Activated CD4-positive, alpha-beta memory T cell treated with anti-CD3 and anti-CD28 coated beads for 36 hours (primary cell): ENCODE results near the gene HAO1. TPM values are rescaled to one million over a fixed set of nuclear protein-coding genes. Genes with fewer than 3 reads are reported as not detected.
A peak's percentile ranks its signal among the peaks of the same experiment; 100 is the strongest.

Experiments used
- CTCF ChIA-PET: fragments of 350-600 bp; sonication (Branson Sonifier 250); formaldehyde crosslinking; loops from one replicate; lab custom pipeline; 2021; ENCODE audit warnings: antibody characterized with exemption, inconsistent platforms; lab: Charles Lee
- POLR2A ChIA-PET: fragments of 350-600 bp; sonication (Branson Sonifier 250); formaldehyde crosslinking; loops from one replicate; lab custom pipeline; 2021; ENCODE audit warnings: antibody characterized with exemption; lab: Charles Lee
- DNase-seq: peaks from one replicate; pipeline ENCODE4 v3.0.0-alpha.2; 2020
- H3K27ac Mint-ChIP-seq: one replicate; pipeline ENCODE4 v1.8.0; 2021; ENCODE audit warnings: mixed read lengths
- H3K27me3 Mint-ChIP-seq: one replicate; pipeline ENCODE4 v1.8.0; 2021; ENCODE audit warnings: mixed read lengths
- H3K36me3 Mint-ChIP-seq: one replicate; pipeline ENCODE4 v1.8.0; 2021; ENCODE audit warnings: mixed read lengths
- H3K4me1 Mint-ChIP-seq: one replicate; pipeline ENCODE4 v1.8.0; 2021; ENCODE audit warnings: low read depth, mixed read lengths
- H3K4me3 Mint-ChIP-seq: one replicate; pipeline ENCODE4 v1.8.0; 2021; ENCODE audit warnings: mild to moderate bottlenecking, mixed read lengths
- H3K9me3 Mint-ChIP-seq: one replicate; pipeline ENCODE4 v1.8.0; 2021; ENCODE audit warnings: mixed read lengths
- intact Hi-C: fragments of 100-400 bp; cut with micrococcal nuclease; formaldehyde crosslinking; loops from one replicate; pipeline ENCODE4 v1.15.1; 2023
- total RNA-seq, 2 experiments: library from RNA; stranded (reverse); gene quantifications; one replicate each; pipeline ENCODE4 v1.2.3, GENCODE V29; 2021

Gene HAO1
- not detected for total RNA-seq

DNA sequence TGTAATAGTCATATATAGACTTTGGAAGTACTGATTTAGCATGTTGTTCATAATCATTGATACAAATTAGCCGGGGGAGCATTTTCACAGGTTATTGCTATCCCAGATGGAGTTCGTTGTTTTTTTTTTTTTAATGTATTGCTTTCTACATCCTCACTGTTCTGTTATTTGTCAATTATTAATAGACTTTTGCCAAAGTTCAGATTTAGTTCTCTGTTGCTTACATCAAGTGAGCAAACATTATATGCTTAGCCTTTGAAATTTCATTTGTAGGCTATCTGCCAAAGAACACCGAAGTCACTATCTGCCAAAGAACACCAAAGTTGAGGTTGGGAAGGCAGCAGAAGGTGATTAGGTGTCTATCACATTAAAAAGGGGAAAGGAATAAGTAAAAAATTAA, at the start of gene HAO1:
TSS of gene HAO1 (minus strand) at position 118 of the 400 bp plus-strand sequence. CDS start at position 82, 36 bp downstream.
- Mint-ChIP-seq H3K27me3 (no peaks in the 10 kb centered on the region), H3K9me3 (no peaks in the 10 kb centered on the region), H3K36me3 (no peaks in the 10 kb centered on the region), H3K4me3 (no peak within 1 kb of the TSS), H3K27ac (no peak within 1 kb of the TSS), H3K4me1 (no peaks in the 10 kb centered on the region)
- POLR2A ChIA-PET = no interaction called here
- no peak for DNase-seq
- CTCF ChIA-PET = interaction anchor here (0.8 to 0.9 kb wide), 2 partner anchors 780 to 782 kb away, joined by 3 to 5 read pairs; no protein-coding TSS in a partner anchor
- intact Hi-C loops = no loop called here

- Mint-ChIP-seq H3K36me3 (peaks cover 17% of the 10 kb centered on the region), H3K4me3 (no peak overlapping the region), H3K27ac (no peak overlapping the region), H3K9me3 (peaks cover 5% of the 10 kb centered on the region), H3K4me1 (no peaks in the 10 kb centered on the region), H3K27me3 (no peaks in the 10 kb centered on the region)
- intact Hi-C loops = no loop called here
- CTCF ChIA-PET = interaction anchor here (1.3 kb wide), 1 partner anchor 732 kb away, joined by 6 read pairs; no protein-coding TSS in a partner anchor
- no peak for DNase-seq
- POLR2A ChIA-PET = no interaction called here
Measured at GRCh38 chr20:7989379-7989778, 49.1 kb upstream of the HAO1 start.

DNA sequence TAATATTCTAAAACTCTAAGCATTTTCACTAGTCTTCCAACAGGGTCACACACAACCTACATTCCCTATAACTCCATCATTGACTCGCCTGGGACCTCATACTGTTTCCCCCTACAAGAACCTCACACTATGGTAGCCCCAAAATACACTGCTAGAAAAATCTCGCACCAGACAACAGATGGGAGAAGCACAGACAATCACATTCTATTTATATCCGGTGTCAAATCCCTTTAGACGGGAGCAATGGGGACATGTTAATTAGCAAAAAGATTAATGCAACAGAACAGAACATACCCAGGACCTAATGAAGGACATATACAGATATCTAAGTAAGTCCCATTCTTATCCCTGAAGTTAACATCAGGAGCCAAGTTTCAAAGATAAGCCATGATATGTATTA, 45.7 kb upstream of the HAO1 start:
- H3K27ac Mint-ChIP-seq = no peak overlapping the region
- ChIA-PET POLR2A (no interaction called here), CTCF (no interaction called here)
- H3K27me3 Mint-ChIP-seq = no peaks in the 10 kb centered on the region
- H3K9me3 Mint-ChIP-seq = no peaks in the 10 kb centered on the region
- H3K36me3 Mint-ChIP-seq = peaks cover 18% of the 10 kb centered on the region
- no peak for DNase-seq
- intact Hi-C loops = no loop called here
- H3K4me1 Mint-ChIP-seq = peaks cover 4% of the 10 kb centered on the region
- H3K4me3 Mint-ChIP-seq = no peak overlapping the region

GRCh38 chr20:7984192-7984591, 43.9 kb upstream of the HAO1 start:
- Mint-ChIP-seq H3K27me3 (no peaks in the 10 kb centered on the region), H3K36me3 (peaks cover 20% of the 10 kb centered on the region), H3K4me3 (no peak overlapping the region), H3K9me3 (no peaks in the 10 kb centered on the region), H3K4me1 (peaks cover 12% of the 10 kb centered on the region), H3K27ac (no peak overlapping the region)
- intact Hi-C loops = no loop called here
- CTCF ChIA-PET = no interaction called here
- POLR2A ChIA-PET = no interaction called here
- DNase-seq = no peak

- Mint-ChIP-seq H3K27me3 (no peaks in the 10 kb centered on the region), H3K4me1 (peaks cover 12% of the 10 kb centered on the region), H3K36me3 (peaks cover 20% of the 10 kb centered on the region), H3K27ac (no peak overlapping the region), H3K9me3 (no peaks in the 10 kb centered on the region), H3K4me3 (no peak overlapping the region)
- CTCF ChIA-PET = interaction anchor here (3.7 kb wide), 1 partner anchor 741 kb away, joined by 25 read pairs; no protein-coding TSS in a partner anchor
- intact Hi-C loops = no loop called here
- POLR2A ChIA-PET = no interaction called here
- no peak for DNase-seq
Measured at GRCh38 chr20:7981374-7981773, 41.1 kb upstream of the HAO1 start.

DNA sequence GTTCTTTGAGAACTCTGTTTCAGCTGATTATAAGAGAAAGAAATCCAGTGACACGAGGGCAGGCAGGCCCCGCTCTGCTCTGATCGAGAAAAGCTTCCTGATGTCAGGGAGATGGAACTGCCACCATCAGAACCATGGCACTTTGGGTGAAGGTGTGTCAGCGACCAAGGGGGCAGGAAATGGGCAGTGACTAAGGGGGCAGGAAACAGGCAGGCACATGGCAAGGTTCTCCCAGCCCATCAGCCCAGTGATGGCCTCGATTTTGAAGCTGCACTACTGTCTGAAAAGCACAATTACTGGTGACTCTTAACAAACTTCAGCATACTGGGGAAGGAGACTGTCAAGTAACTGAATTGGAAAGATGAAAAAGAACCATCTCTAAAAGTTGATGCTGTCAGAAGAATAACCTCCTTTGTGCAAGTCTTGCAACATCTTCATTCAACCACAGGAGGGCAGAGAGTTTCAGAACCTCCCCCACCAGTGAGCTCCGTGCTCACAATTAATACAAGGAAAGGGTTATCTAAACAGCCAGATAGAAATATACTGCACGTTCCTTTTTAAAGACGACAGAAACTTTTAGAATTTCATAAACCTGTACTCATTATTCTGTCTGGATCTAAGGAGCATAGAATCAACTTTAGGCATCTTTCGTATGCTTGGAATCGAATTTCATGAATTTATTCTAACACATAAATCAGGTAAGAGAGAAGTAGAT, 40.2 kb upstream of the HAO1 start:
- no peaks in the 10 kb centered on the region for H3K27me3 Mint-ChIP-seq
- peak; percentile 44 for DNase-seq
- peaks cover 16% of the 10 kb centered on the region for H3K36me3 Mint-ChIP-seq
- POLR2A ChIA-PET = no interaction called here
- peaks cover 12% of the 10 kb centered on the region for H3K4me1 Mint-ChIP-seq
- H3K27ac Mint-ChIP-seq = peak overlapping the region; percentile 43
- H3K4me3 Mint-ChIP-seq = no peak overlapping the region
- intact Hi-C loops = loop anchor here (1.0 kb wide), 1 partner anchor 38 kb away; no protein-coding TSS in a partner anchor
- H3K9me3 Mint-ChIP-seq = no peaks in the 10 kb centered on the region
- CTCF ChIA-PET = interaction anchor here (1.2 to 3.7 kb wide), 2 partner anchors 44 to 741 kb away, joined by 3 to 25 read pairs; no protein-coding TSS in a partner anchor

DNA sequence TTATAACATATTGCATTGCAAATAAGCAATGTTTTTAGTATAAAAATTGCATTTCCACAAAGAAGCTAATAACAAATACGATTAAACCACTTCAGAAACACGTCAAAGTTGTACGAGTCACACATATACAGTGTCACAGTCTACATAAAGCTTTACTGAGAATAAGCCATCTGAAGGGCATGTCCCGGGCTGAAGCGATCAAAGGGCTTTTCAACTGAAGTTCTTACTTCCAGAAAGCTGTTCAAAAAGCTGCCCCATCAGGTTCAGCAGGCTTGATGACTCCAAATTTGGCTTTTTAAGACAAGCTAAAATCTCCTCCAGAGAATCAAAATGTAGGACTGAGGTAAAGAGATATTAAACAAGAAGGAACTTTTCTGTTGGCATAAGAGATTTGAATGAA, 37.5 kb upstream of the HAO1 start:
- ChIA-PET CTCF (interaction anchor here (0.8 to 1.1 kb wide), 2 partner anchors 744 to 745 kb away, joined by 3 read pairs; no protein-coding TSS in a partner anchor), POLR2A (no interaction called here)
- intact Hi-C loops = no loop called here

DNA sequence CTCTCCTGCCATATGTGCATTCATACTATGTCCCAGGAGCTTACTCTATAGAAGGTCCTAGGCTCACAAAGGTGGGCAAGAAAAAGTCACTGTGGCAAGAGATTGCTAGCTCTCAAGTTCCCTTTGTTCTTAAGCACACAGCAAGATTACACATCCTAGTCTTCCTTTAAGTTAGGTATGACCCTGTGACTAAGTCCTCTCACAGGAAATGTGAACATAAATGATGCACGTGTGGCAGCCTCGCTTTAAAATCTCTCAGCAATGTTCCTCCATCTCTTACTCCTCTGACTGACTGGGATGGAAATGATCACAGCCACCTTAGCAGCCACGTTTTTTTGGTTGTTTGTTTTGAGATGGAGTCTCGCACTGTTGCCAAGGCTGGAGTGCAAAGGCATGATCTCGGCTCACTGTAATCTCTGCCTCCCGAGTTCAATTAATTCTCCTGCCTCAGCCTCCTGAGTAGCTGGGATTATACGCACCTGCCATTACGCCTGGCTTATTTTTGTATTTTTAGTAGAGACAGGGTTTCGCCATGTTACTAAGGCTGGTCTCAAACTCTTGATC, 35.7 kb upstream of the HAO1 start:
- DNase-seq = no peak
- POLR2A ChIA-PET = no interaction called here
- no peaks in the 10 kb centered on the region for H3K27me3 Mint-ChIP-seq
- peaks cover 4% of the 10 kb centered on the region for H3K36me3 Mint-ChIP-seq
- H3K9me3 Mint-ChIP-seq = no peaks in the 10 kb centered on the region
- no peak overlapping the region for H3K27ac Mint-ChIP-seq
- no peak overlapping the region for H3K4me3 Mint-ChIP-seq
- CTCF ChIA-PET = no interaction called here
- peaks cover 8% of the 10 kb centered on the region for H3K4me1 Mint-ChIP-seq
- intact Hi-C loops = no loop called here

More for the DNA sequence above, 37.5 kb upstream of the HAO1 start:
- Mint-ChIP-seq H3K9me3 (no peaks in the 10 kb centered on the region), H3K4me1 (peaks cover 12% of the 10 kb centered on the region), H3K27ac (no peak overlapping the region), H3K36me3 (peaks cover 12% of the 10 kb centered on the region), H3K27me3 (no peaks in the 10 kb centered on the region), H3K4me3 (no peak overlapping the region)
- DNase-seq = no peak

DNA sequence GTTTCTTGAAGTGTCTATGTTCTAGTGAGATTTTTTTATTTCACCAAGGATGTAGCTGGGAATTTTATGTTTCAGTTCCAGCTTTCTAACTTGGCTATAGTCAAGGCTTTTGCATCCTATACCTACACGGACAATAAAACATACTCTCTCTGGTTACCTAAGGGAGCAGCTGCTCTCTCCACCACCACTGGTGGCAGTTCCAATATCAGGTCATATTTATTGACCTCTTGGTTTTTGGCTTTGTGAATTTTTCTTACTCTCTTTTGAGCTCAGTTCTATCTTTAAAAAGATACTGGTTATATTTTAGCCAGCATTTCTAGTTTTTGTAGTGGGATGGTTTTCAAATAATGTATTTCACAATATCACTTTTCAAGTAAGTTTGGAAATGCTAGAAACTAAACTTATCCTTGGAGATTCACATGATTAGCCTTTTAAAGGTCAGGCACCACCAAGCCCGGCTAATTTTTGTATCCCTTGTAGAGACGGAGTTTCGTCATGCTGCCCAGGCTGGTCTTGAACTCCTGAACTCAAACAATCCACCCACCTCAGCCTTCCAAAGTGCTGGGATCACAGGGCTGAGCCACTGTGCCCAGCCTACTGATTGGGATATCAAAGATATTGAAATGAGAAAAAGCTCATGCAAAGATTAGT, 34.7 kb upstream of the HAO1 start:
- no peak for DNase-seq
- H3K4me3 Mint-ChIP-seq = no peak overlapping the region
- CTCF ChIA-PET = no interaction called here
- H3K27me3 Mint-ChIP-seq = no peaks in the 10 kb centered on the region
- no peaks in the 10 kb centered on the region for H3K9me3 Mint-ChIP-seq
- intact Hi-C loops = no loop called here
- no peak overlapping the region for H3K27ac Mint-ChIP-seq
- H3K36me3 Mint-ChIP-seq = peaks cover 3% of the 10 kb centered on the region
- no peaks in the 10 kb centered on the region for H3K4me1 Mint-ChIP-seq
- POLR2A ChIA-PET = no interaction called here

DNA sequence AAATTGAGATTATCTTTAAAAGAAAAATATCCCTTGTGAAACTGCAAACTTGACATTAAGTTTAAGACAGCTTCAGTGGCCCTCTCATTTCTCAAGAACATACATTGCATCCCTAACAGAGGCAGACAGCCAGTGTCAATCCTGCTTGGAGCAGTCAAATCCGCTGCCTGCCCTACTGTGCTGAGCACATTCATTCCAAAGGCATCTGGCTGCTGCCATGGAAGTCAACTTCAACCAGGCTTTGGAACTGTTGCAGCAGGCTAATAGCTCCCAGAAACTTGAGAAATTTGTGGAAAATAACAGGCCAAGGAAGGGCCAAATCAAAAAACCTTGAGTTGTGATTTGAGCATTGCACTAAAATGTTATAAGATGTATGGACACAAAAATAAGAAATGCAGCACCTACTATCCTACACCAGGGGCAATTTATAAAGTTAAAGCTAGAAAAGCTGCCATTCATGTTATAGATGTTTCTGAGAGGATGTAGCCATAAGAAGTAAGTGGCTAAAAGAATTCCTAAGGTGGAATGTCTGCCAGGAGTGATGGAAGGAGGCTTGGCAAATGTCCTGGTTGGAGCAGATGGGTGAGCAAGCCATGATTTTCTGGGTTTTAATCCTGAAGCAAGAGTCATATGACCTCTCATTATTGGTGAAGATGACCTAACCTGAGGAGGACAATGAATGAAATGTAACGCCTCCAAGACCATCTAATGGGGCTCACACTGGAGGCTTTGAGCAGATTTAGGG, 31.4 kb upstream of the HAO1 start:
- H3K27ac Mint-ChIP-seq = no peak overlapping the region
- no peaks in the 10 kb centered on the region for H3K36me3 Mint-ChIP-seq
- DNase-seq = no peak
- no peaks in the 10 kb centered on the region for H3K4me1 Mint-ChIP-seq
- no peak overlapping the region for H3K4me3 Mint-ChIP-seq
- intact Hi-C loops = no loop called here
- no peaks in the 10 kb centered on the region for H3K27me3 Mint-ChIP-seq
- ChIA-PET POLR2A (no interaction called here), CTCF (no interaction called here)
- H3K9me3 Mint-ChIP-seq = no peaks in the 10 kb centered on the region

GRCh38 chr20:7967199-7967844, 27.1 kb upstream of the HAO1 start:
- Mint-ChIP-seq H3K36me3 (no peaks in the 10 kb centered on the region), H3K9me3 (no peaks in the 10 kb centered on the region), H3K4me3 (no peak overlapping the region), H3K4me1 (no peaks in the 10 kb centered on the region), H3K27ac (no peak overlapping the region), H3K27me3 (peaks cover 4% of the 10 kb centered on the region)
- CTCF ChIA-PET = no interaction called here
- POLR2A ChIA-PET = no interaction called here
- DNase-seq = no peak
- intact Hi-C loops = no loop called here
